K562 (cell line): ENCODE measurements around the gene BAG5. TPM values are rescaled to one million over a fixed set of nuclear protein-coding genes. Genes with fewer than 3 reads are reported as not detected.

Experiments used
- BRF1 ChIP-seq: IDR thresholded peaks from 3 replicates; pipeline ENCODE4 v1.6.1; 2011; ENCODE audit warnings: borderline replicate concordance, mild to moderate bottlenecking; ENCODE audit not compliant: insufficient read length; ENCODE audit errors: extremely low read depth
- DMBX1 ChIP-seq: fragments of 250-450 bp; sonication (Bioruptor Pico); IDR thresholded peaks from 2 replicates; pipeline ENCODE4 v1.8.0; 2022; ENCODE audit warnings: inconsistent platforms, mild to moderate bottlenecking, moderate library complexity, borderline replicate concordance
- GATA2 ChIP-seq: sonication (generic); formaldehyde crosslinking; IDR thresholded peaks from 2 replicates; pipeline ENCODE4 v1.4.0; 2020; ENCODE audit warnings: mild to moderate bottlenecking, missing genetic modification reagents
- HDAC8 ChIP-seq: fragments of 450-650 bp; IDR thresholded peaks from 2 replicates; pipeline ENCODE4 v1.6.1; 2016; ENCODE audit warnings: mild to moderate bottlenecking, missing genetic modification characterization, moderate library complexity, missing compliant biosample characterization
- MEF2D ChIP-seq: conservative IDR thresholded peaks from 2 replicates; pipeline ENCODE4 v1.6.1; 2016; ENCODE audit warnings: low read depth, missing genetic modification characterization, missing compliant biosample characterization
- PHF20 ChIP-seq: fragments of 450-650 bp; IDR thresholded peaks from 2 replicates; pipeline ENCODE4 v1.6.1; 2018; ENCODE audit not compliant: partially characterized antibody
- POLR2B ChIP-seq: fragments of 450-650 bp; IDR thresholded peaks from 2 replicates; pipeline ENCODE4 v1.6.1; 2018; ENCODE audit warnings: low read depth; ENCODE audit not compliant: partially characterized antibody
- SMAD1 ChIP-seq: fragments of 150-350 bp; IDR thresholded peaks from 2 replicates; pipeline ENCODE4 v1.6.1; 2014; ENCODE audit warnings: low read length, low read depth; ENCODE audit not compliant: partially characterized antibody
- SMARCC2 ChIP-seq: fragments of 450-650 bp; IDR thresholded peaks from 2 replicates; pipeline ENCODE4 v1.6.1; 2017; ENCODE audit warnings: antibody characterized with exemption, moderate library complexity, mild to moderate bottlenecking, low read depth
- SMC3 ChIP-seq: conservative IDR thresholded peaks from 2 replicates; pipeline ENCODE4 v1.6.1; 2011; ENCODE audit warnings: low read depth, low read length, improper control_type of control experiment; ENCODE audit not compliant: insufficient read depth
- TAF9B ChIP-seq: fragments of 450-650 bp; IDR thresholded peaks from 2 replicates; pipeline ENCODE4 v1.6.1; 2018; ENCODE audit warnings: mild to moderate bottlenecking; ENCODE audit not compliant: partially characterized antibody
- TEAD4 ChIP-seq, 2 experiments: sonication (generic) in 1 of 2; formaldehyde crosslinking in 1 of 2; IDR thresholded peaks; 2 replicates each; pipeline versions ENCODE4 v1.6.1 to v1.8.0; 2012 to 2022; ENCODE audit warnings: borderline replicate concordance in 1 of 2, inconsistent platforms in 1 of 2, low read length in 1 of 2, mild to moderate bottlenecking in 1 of 2, missing genetic modification reagents in 1 of 2
- ZNF197 ChIP-seq: fragments of 200-800 bp; sonication (Bioruptor generic); IDR thresholded peaks from 2 replicates; pipeline ENCODE4 v1.6.1; 2016; ENCODE audit warnings: low read depth, missing genetic modification characterization, missing compliant biosample characterization
- ZNF584 ChIP-seq: fragments of 200-800 bp; sonication (Bioruptor generic); IDR thresholded peaks from 2 replicates; pipeline ENCODE4 v1.6.1; 2016; ENCODE audit warnings: low read depth, mild to moderate bottlenecking, missing genetic modification characterization, missing compliant biosample characterization
- polyA plus RNA-seq, 8 experiments: library from polyadenylated mRNA; depleted of rRNA in 4 of 8; stranded (reverse) in 5 of 8; unstranded in 3 of 8; fragments of >200 nt; fragmentation: Nextera tagmentation in 2 of 8; fragmentation: Illumina TruSeq in 1 of 8; extraction: Ambion mirVana in 2 of 8; extraction: Trizol in 1 of 8; gene quantifications; 2 replicates each; pipeline versions ENCODE4 v1.2.1 to v1.2.3, GENCODE V29; 2011 to 2014; ENCODE audit warnings: inconsistent platforms in 1 of 8, missing spikeins in 1 of 8
- total RNA-seq, 7 experiments: library from RNA; depleted of rRNA in 6 of 7; stranded (reverse); fragments of >200 nt in 6 of 7; fragmentation: Illumina TruSeq in 2 of 7; extraction: Trizol in 2 of 7; gene quantifications; 2 replicates each; pipeline versions ENCODE4 v1.2.1 to v1.2.3, GENCODE V29; 2011 to 2021; ENCODE audit warnings: low replicate concordance in 1 of 7
- TF ChIP-seq, protein P1 (sequence below): fragments of 450-650 bp; IDR thresholded peaks from 2 replicates; pipeline ENCODE4 v1.7.1; 2018; ENCODE audit warnings: mild to moderate bottlenecking, low read depth; ENCODE audit not compliant: partially characterized antibody
- TF ChIP-seq, protein P2 (sequence below): sonication (generic); formaldehyde crosslinking; IDR thresholded peaks from 2 replicates; pipeline ENCODE4 v1.8.0; 2022; ENCODE audit warnings: mild to moderate bottlenecking, missing genetic modification reagents
- TF ChIP-seq, protein P3 (sequence below): fragments of 250-450 bp; sonication (Bioruptor Pico); IDR thresholded peaks from 2 replicates; pipeline ENCODE4 v1.5.0; 2021; ENCODE audit warnings: mild to moderate bottlenecking, borderline replicate concordance
- TF ChIP-seq, protein P4 (sequence below): fragments of 250-450 bp; sonication (Bioruptor Pico); IDR thresholded peaks from 2 replicates; pipeline ENCODE4 v1.8.0; 2021; ENCODE audit warnings: moderate library complexity, mild to moderate bottlenecking, inconsistent platforms

BAG5 gene
- total and polyA plus RNA-seq, 9 of the 15 experiments (the other 6 are each of a cell fraction or from before 2014, with no cell fraction given) = 7.9 to 21.4 (median 13.2) TPM

DNA sequence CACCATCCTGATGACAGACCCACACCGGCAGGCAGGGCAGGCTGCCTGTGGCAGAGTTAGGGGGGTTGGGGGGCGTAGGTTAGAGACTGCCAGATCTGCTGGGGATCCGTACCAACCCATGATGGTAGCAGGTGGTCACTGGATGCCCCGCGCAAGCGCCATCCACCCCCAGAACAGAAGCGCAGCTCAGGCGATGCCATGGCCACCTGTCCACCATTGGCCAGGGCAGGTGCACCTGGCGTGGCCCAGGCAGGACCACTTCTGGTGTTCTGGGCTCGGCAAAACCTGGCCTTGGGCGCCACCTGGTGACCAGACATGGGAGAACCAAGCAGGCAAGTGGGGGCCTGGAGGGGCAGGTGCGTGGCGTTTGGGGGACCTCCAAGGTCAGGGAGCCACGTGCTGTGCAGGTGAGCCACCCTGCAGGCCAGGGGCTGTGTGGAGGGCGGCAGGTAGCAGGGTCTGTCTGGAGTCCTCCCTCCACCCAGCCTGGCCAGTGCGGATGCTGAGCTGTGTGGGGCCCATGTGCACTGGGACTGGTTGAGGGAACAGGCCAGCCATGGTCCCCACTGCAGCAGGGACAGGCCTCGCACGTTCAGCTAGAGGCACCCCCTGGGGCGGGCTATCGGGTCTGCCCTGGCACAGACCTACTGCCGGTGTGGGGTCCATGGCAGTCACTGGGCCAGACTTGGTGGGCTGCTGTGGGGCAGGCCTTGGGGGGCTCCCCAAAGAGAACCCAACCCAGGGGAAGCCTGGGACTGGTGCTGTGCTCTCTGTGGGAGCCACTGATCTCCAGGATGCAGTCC is 15.6 kb downstream of the BAG5 start (continued):
- TF ChIP-seq, protein P1, sequence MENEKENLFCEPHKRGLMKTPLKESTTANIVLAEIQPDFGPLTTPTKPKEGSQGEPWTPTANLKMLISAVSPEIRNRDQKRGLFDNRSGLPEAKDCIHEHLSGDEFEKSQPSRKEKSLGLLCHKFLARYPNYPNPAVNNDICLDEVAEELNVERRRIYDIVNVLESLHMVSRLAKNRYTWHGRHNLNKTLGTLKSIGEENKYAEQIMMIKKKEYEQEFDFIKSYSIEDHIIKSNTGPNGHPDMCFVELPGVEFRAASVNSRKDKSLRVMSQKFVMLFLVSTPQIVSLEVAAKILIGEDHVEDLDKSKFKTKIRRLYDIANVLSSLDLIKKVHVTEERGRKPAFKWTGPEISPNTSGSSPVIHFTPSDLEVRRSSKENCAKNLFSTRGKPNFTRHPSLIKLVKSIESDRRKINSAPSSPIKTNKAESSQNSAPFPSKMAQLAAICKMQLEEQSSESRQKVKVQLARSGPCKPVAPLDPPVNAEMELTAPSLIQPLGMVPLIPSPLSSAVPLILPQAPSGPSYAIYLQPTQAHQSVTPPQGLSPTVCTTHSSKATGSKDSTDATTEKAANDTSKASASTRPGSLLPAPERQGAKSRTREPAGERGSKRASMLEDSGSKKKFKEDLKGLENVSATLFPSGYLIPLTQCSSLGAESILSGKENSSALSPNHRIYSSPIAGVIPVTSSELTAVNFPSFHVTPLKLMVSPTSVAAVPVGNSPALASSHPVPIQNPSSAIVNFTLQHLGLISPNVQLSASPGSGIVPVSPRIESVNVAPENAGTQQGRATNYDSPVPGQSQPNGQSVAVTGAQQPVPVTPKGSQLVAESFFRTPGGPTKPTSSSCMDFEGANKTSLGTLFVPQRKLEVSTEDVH = no peak
- TF ChIP-seq TAF9B = no peak
- no peak for TF ChIP-seq MEF2D
- TF ChIP-seq DMBX1 (CRISPR knock-in tag) = no peak
- TF ChIP-seq GATA2 (CRISPR knock-in tag) = no peak
- no peak for TF ChIP-seq ZNF584 (CRISPR knock-in tag)
- peak; percentile 90 for TF ChIP-seq SMC3
- no peak for TF ChIP-seq SMAD1
- no peak for TF ChIP-seq BRF1
- TF ChIP-seq, protein P2, sequence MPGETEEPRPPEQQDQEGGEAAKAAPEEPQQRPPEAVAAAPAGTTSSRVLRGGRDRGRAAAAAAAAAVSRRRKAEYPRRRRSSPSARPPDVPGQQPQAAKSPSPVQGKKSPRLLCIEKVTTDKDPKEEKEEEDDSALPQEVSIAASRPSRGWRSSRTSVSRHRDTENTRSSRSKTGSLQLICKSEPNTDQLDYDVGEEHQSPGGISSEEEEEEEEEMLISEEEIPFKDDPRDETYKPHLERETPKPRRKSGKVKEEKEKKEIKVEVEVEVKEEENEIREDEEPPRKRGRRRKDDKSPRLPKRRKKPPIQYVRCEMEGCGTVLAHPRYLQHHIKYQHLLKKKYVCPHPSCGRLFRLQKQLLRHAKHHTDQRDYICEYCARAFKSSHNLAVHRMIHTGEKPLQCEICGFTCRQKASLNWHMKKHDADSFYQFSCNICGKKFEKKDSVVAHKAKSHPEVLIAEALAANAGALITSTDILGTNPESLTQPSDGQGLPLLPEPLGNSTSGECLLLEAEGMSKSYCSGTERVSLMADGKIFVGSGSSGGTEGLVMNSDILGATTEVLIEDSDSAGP (CRISPR knock-in tag) = no peak
- TF ChIP-seq HDAC8 (tag) = no peak
- no peak for TF ChIP-seq POLR2B
- no peak for TF ChIP-seq TEAD4 (IDR thresholded peaks at IDR 0.05; ENCODE audit: low read length)
- TF ChIP-seq TEAD4 (CRISPR knock-in tag; IDR thresholded peaks at IDR 0.05; ENCODE audit: borderline replicate concordance) = no peak
- no peak for TF ChIP-seq ZNF197 (CRISPR knock-in tag)
- TF ChIP-seq, protein P3, sequence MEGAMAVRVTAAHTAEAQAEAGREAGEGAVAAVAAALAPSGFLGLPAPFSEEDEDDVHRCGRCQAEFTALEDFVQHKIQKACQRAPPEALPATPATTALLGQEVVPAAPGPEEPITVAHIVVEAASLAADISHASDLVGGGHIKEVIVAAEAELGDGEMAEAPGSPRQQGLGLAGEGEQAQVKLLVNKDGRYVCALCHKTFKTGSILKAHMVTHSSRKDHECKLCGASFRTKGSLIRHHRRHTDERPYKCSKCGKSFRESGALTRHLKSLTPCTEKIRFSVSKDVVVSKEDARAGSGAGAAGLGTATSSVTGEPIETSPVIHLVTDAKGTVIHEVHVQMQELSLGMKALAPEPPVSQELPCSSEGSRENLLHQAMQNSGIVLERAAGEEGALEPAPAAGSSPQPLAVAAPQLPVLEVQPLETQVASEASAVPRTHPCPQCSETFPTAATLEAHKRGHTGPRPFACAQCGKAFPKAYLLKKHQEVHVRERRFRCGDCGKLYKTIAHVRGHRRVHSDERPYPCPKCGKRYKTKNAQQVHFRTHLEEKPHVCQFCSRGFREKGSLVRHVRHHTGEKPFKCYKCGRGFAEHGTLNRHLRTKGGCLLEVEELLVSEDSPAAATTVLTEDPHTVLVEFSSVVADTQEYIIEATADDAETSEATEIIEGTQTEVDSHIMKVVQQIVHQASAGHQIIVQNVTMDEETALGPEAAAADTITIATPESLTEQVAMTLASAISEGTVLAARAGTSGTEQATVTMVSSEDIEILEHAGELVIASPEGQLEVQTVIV (CRISPR knock-in tag) = no peak
- no peak for TF ChIP-seq SMARCC2
- TF ChIP-seq, protein P4, sequence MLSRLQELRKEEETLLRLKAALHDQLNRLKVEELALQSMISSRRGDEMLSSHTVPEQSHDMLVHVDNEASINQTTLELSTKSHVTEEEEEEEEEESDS (CRISPR knock-in tag) = no peak
- TF ChIP-seq PHF20 = no peak
